ENCODE results near the gene HOXB6.

HOXB6 gene

DNA sequence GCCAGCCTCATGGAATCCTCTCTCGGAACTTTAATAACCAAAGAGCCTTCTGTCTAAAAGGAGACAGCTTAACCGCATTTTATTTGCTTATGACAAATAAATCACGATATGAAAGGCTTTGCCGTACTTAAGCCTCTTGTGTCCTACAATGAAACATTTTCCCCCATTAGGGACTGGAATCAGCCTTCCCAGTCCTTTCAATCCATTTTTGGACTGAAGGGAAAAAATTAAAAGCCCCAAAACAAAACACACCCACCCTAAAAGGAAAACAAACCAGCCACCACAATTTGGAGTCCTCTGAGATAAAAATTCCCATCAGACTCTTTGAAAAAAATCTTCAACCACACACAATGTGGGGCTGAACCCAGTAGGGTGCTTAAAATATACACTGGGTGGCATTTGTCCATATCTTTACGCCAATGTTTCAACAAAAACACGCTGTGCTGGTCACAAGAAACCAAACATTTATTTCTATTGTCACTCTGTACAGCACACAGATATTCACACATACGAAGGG, 29.7 kb downstream of the HOXB6 start (continued):
- TF ChIP-seq, protein P1, sequence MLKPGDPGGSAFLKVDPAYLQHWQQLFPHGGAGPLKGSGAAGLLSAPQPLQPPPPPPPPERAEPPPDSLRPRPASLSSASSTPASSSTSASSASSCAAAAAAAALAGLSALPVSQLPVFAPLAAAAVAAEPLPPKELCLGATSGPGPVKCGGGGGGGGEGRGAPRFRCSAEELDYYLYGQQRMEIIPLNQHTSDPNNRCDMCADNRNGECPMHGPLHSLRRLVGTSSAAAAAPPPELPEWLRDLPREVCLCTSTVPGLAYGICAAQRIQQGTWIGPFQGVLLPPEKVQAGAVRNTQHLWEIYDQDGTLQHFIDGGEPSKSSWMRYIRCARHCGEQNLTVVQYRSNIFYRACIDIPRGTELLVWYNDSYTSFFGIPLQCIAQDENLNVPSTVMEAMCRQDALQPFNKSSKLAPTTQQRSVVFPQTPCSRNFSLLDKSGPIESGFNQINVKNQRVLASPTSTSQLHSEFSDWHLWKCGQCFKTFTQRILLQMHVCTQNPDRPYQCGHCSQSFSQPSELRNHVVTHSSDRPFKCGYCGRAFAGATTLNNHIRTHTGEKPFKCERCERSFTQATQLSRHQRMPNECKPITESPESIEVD (tag by site-specific recombination; IDR thresholded peaks at IDR 0.05) = peak; percentile 98
- TF ChIP-seq, protein P2, sequence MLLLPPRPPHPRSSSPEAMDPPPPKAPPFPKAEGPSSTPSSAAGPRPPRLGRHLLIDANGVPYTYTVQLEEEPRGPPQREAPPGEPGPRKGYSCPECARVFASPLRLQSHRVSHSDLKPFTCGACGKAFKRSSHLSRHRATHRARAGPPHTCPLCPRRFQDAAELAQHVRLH (tag by site-specific recombination; IDR thresholded peaks at IDR 0.05) = peak; percentile 73; the same call in 1 of the 2 replicates
- no peak for TF ChIP-seq ZNF266 (tag by site-specific recombination; IDR thresholded peaks at IDR 0.05; ENCODE audit: low read depth)
- TF ChIP-seq YY2 (tag by site-specific recombination; IDR thresholded peaks at IDR 0.05) = no peak
- TF ChIP-seq ZNF610 (tag by site-specific recombination; IDR thresholded peaks at IDR 0.05; ENCODE audit: borderline replicate concordance) = no peak
- no peak for TF ChIP-seq SETDB1 (IDR thresholded peaks at IDR 0.05; ENCODE audit: insufficient read length, low read length)
- TF ChIP-seq SP3 (tag by site-specific recombination; IDR thresholded peaks at IDR 0.05) = no peak
- no peak for TF ChIP-seq ZNF530 (tag by site-specific recombination; IDR thresholded peaks at IDR 0.05; ENCODE audit: low read depth)
- TF ChIP-seq ZFP69B (tag by site-specific recombination; IDR thresholded peaks at IDR 0.05) = peak; percentile 49
- TF ChIP-seq ZNF214 (tag by site-specific recombination; IDR thresholded peaks at IDR 0.05; ENCODE audit: borderline replicate concordance) = no peak
- TF ChIP-seq, protein P3, sequence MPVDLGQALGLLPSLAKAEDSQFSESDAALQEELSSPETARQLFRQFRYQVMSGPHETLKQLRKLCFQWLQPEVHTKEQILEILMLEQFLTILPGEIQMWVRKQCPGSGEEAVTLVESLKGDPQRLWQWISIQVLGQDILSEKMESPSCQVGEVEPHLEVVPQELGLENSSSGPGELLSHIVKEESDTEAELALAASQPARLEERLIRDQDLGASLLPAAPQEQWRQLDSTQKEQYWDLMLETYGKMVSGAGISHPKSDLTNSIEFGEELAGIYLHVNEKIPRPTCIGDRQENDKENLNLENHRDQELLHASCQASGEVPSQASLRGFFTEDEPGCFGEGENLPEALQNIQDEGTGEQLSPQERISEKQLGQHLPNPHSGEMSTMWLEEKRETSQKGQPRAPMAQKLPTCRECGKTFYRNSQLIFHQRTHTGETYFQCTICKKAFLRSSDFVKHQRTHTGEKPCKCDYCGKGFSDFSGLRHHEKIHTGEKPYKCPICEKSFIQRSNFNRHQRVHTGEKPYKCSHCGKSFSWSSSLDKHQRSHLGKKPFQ (tag by site-specific recombination; IDR thresholded peaks at IDR 0.05) = peak; percentile 76; the same call in 1 of the 2 replicates
- TF ChIP-seq, protein P4, sequence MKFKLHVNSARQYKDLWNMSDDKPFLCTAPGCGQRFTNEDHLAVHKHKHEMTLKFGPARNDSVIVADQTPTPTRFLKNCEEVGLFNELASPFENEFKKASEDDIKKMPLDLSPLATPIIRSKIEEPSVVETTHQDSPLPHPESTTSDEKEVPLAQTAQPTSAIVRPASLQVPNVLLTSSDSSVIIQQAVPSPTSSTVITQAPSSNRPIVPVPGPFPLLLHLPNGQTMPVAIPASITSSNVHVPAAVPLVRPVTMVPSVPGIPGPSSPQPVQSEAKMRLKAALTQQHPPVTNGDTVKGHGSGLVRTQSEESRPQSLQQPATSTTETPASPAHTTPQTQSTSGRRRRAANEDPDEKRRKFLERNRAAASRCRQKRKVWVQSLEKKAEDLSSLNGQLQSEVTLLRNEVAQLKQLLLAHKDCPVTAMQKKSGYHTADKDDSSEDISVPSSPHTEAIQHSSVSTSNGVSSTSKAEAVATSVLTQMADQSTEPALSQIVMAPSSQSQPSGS (tag by site-specific recombination; IDR thresholded peaks at IDR 0.05; ENCODE audit: low read depth) = no peak
- peak; percentile 95 for TF ChIP-seq KLF1 (tag by site-specific recombination; IDR thresholded peaks at IDR 0.05)
- TF ChIP-seq ZNF768 (tag by site-specific recombination; IDR thresholded peaks at IDR 0.05) = no peak
- no peak for TF ChIP-seq ZNF133 (tag by site-specific recombination; IDR thresholded peaks at IDR 0.05)
- TF ChIP-seq ZNF501 (tag by site-specific recombination; IDR thresholded peaks at IDR 0.05) = no peak
- TF ChIP-seq ZNF473 (tag by site-specific recombination; IDR thresholded peaks at IDR 0.05) = no peak
- TF ChIP-seq GLI2 (tag by site-specific recombination; IDR thresholded peaks at IDR 0.05; ENCODE audit: borderline replicate concordance, low read depth) = peak; percentile 76
- no peak for TF ChIP-seq ZNF292 (tag by site-specific recombination; IDR thresholded peaks at IDR 0.05; ENCODE audit: borderline replicate concordance, low read depth)
- TF ChIP-seq ZNF350 (tag by site-specific recombination; IDR thresholded peaks at IDR 0.05) = no peak
- TF ChIP-seq ZBTB17 (tag by site-specific recombination; IDR thresholded peaks at IDR 0.05) = peak; percentile 72; the same call in 1 of the 2 replicates
- TF ChIP-seq ZNF585B (tag by site-specific recombination; IDR thresholded peaks at IDR 0.05) = no peak
- TF ChIP-seq, protein P5, sequence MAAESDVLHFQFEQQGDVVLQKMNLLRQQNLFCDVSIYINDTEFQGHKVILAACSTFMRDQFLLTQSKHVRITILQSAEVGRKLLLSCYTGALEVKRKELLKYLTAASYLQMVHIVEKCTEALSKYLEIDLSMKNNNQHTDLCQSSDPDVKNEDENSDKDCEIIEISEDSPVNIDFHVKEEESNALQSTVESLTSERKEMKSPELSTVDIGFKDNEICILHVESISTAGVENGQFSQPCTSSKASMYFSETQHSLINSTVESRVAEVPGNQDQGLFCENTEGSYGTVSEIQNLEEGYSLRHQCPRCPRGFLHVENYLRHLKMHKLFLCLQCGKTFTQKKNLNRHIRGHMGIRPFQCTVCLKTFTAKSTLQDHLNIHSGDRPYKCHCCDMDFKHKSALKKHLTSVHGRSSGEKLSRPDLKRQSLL (tag by site-specific recombination; IDR thresholded peaks at IDR 0.05) = no peak
- TF ChIP-seq ZNF184 (tag by site-specific recombination; IDR thresholded peaks at IDR 0.05) = no peak
- peak; percentile 30 for TF ChIP-seq ZNF335 (tag by site-specific recombination; conservative IDR thresholded peaks at IDR 0.05)
- TF ChIP-seq ZNF391 (tag by site-specific recombination; IDR thresholded peaks at IDR 0.05; ENCODE audit: borderline replicate concordance, low read depth) = peak; percentile 85; the same call in 1 of the 2 replicates
- peak; percentile 76; the same call in 1 of the 2 replicates for TF ChIP-seq ZNF561 (tag by site-specific recombination; IDR thresholded peaks at IDR 0.05; ENCODE audit: borderline replicate concordance)
- no peak for TF ChIP-seq ZNF785 (tag by site-specific recombination; IDR thresholded peaks at IDR 0.05)
- TF ChIP-seq ZNF175 (tag by site-specific recombination; IDR thresholded peaks at IDR 0.05) = no peak
- no peak for TF ChIP-seq ZNF48 (tag by site-specific recombination; IDR thresholded peaks at IDR 0.05)
- no peak for TF ChIP-seq ZNF324 (tag by site-specific recombination; IDR thresholded peaks at IDR 0.05)
- 0 out of 2 replicates have a peak, but pooled peaks have one; percentile 11 for TF ChIP-seq YY1 (tag by site-specific recombination; IDR thresholded peaks at IDR 0.05)
- TF ChIP-seq ZNF560 (tag by site-specific recombination; IDR thresholded peaks at IDR 0.05; ENCODE audit: borderline replicate concordance) = no peak
- TF ChIP-seq ZNF701 (tag by site-specific recombination; IDR thresholded peaks at IDR 0.05) = no peak
- TF ChIP-seq ZNF433 (tag by site-specific recombination; IDR thresholded peaks at IDR 0.05; ENCODE audit: low read depth) = no peak
- peak; percentile 71 for TF ChIP-seq OVOL3 (tag by site-specific recombination; IDR thresholded peaks at IDR 0.05)
- TF ChIP-seq GLIS1 (tag by site-specific recombination; IDR thresholded peaks at IDR 0.05) = peak; percentile 47; the same call in 1 of the 2 replicates
